HCT116 (cell line): ENCODE results near the gene KIAA0232.

Source experiments
- ATF3 ChIP-seq: IDR thresholded peaks from 2 replicates; pipeline ENCODE4 v1.6.1; 2012
- CEBPB ChIP-seq: IDR thresholded peaks from 2 replicates; pipeline ENCODE4 v1.6.1; 2012; ENCODE audit warnings: low read depth
- CTCF ChIP-seq, 3 experiments: fragments of 200-600 bp in 1 of 3; sonication (generic) in 1 of 3; IDR thresholded peaks in 2 of 3; conservative IDR thresholded peaks in 1 of 3; 2 replicates each; pipeline ENCODE4 v1.5.1; 2012 to 2017; ENCODE audit warnings: low read depth in 2 of 3, low read length in 2 of 3, antibody characterized with exemption in 1 of 3, borderline replicate concordance in 1 of 3, control low read depth in 1 of 3, mild to moderate bottlenecking in 1 of 3, mixed read lengths in 1 of 3, mixed run types in 1 of 3, moderate library complexity in 1 of 3; ENCODE audit not compliant: insufficient read depth in 1 of 3
- EZH2phosphoT487 ChIP-seq: fragments of 200-600 bp; IDR thresholded peaks from 2 replicates; pipeline ENCODE4 v1.6.1; 2018; ENCODE audit warnings: antibody characterized with exemption, borderline replicate concordance
- FOSL1 ChIP-seq: IDR thresholded peaks from 2 replicates; pipeline ENCODE4 v1.6.1; 2012; ENCODE audit warnings: low read depth
- MAX ChIP-seq: IDR thresholded peaks from 2 replicates; pipeline ENCODE4 v1.6.1; 2012
- POLR2A ChIP-seq: IDR thresholded peaks from 2 replicates; pipeline ENCODE4 v1.7.0; 2011; ENCODE audit warnings: borderline replicate concordance; ENCODE audit not compliant: insufficient read depth, insufficient read length; ENCODE audit errors: extremely low read depth
- RAD21 ChIP-seq: IDR thresholded peaks from 2 replicates; pipeline ENCODE4 v1.6.1; 2012; ENCODE audit warnings: low read depth, mild to moderate bottlenecking
- REST ChIP-seq: IDR thresholded peaks from 2 replicates; pipeline ENCODE4 v1.6.1; 2012; ENCODE audit warnings: low read depth
- YY1 ChIP-seq: IDR thresholded peaks from 2 replicates; pipeline ENCODE4 v1.6.1; 2011; ENCODE audit warnings: low read length, low read depth, moderate library complexity, mild to moderate bottlenecking; ENCODE audit not compliant: insufficient replicate concordance; ENCODE audit errors: extremely low read depth
- ZFX ChIP-seq: fragments of 450-650 bp; IDR thresholded peaks from 2 replicates; pipeline ENCODE4 v1.6.1; 2017

GRCh38 chr4:6826781-6827508 is 44.4 kb downstream of the KIAA0232 start:
- TF ChIP-seq CTCF (IDR thresholded peaks at IDR 0.05 in 2 of 3, conservative IDR thresholded peaks at IDR 0.05 in 1 of 3; ENCODE audit: borderline replicate concordance in 1 of 3, insufficient read depth in 1 of 3, low read depth in 2 of 3, low read length in 2 of 3), result no peak
- no peak for TF ChIP-seq CEBPB
- TF ChIP-seq FOSL1, result no peak
- TF ChIP-seq MAX, result no peak
- TF ChIP-seq POLR2A, result no peak
- no peak for TF ChIP-seq ATF3
- TF ChIP-seq RAD21, result no peak
- TF ChIP-seq YY1, result no peak
- no peak for TF ChIP-seq ZFX
- no peak for TF ChIP-seq REST
- no peak for TF ChIP-seq EZH2phosphoT487
